H9 (cell line): ENCODE data around the gene SRRM2. TPM values are rescaled to one million over a fixed set of nuclear protein-coding genes. Genes with fewer than 3 reads are reported as not detected.

Source experiments
- DNase-seq: peaks from one replicate; pipeline ENCODE4 v3.0.0-alpha.2; 2017
- H2AFZ ChIP-seq: one replicate; pipeline ENCODE4 v1.6.1; 2013; ENCODE audit warnings: mild to moderate bottlenecking, low read length, control low read depth, moderate library complexity
- H2AK5ac ChIP-seq: 2 replicates; pipeline ENCODE4 v1.6.1; 2013; ENCODE audit warnings: low read length, control low read depth, mixed read lengths; ENCODE audit not compliant: insufficient read length
- H2BK120ac ChIP-seq: one replicate; pipeline ENCODE4 v1.6.1; 2013; ENCODE audit warnings: low read depth, mild to moderate bottlenecking, low read length, control low read depth, inconsistent platforms; ENCODE audit not compliant: poor library complexity, severe bottlenecking
- H2BK12ac ChIP-seq: 2 replicates; pipeline ENCODE4 v1.6.1; 2013; ENCODE audit warnings: low read length, control low read depth, mixed read lengths, low read depth; ENCODE audit not compliant: insufficient read length
- H2BK15ac ChIP-seq: 2 replicates; pipeline ENCODE4 v1.6.1; 2013; ENCODE audit warnings: low read depth, low read length, control low read depth
- H2BK20ac ChIP-seq: one replicate; pipeline ENCODE4 v1.6.1; 2013; ENCODE audit warnings: low read depth, mild to moderate bottlenecking, low read length, control low read depth, inconsistent platforms; ENCODE audit not compliant: poor library complexity, severe bottlenecking
- H2BK5ac ChIP-seq: 2 replicates; pipeline ENCODE4 v1.6.1; 2013; ENCODE audit warnings: low read length, control low read depth, mixed read lengths; ENCODE audit not compliant: insufficient read length
- H3K14ac ChIP-seq: 2 replicates; pipeline ENCODE4 v1.6.1; 2013; ENCODE audit warnings: low read length, control low read depth; ENCODE audit not compliant: insufficient read depth
- H3K18ac ChIP-seq: 2 replicates; pipeline ENCODE4 v1.6.1; 2013; ENCODE audit warnings: low read depth, mild to moderate bottlenecking, mixed read lengths, low read length, control low read depth; ENCODE audit not compliant: insufficient read length
- H3K23ac ChIP-seq: 2 replicates; pipeline ENCODE4 v1.6.1; 2013; ENCODE audit warnings: low read length, control low read depth, mixed read lengths, low read depth; ENCODE audit not compliant: insufficient read length
- H3K23me2 ChIP-seq: 2 replicates; pipeline ENCODE4 v1.6.1; 2013; ENCODE audit warnings: low read depth, mild to moderate bottlenecking, mixed read lengths, low read length, control low read depth; ENCODE audit not compliant: insufficient read length, poor library complexity, severe bottlenecking
- H3K27ac ChIP-seq: 2 replicates; pipeline ENCODE4 v1.5.1; 2013; ENCODE audit warnings: low read length, control low read depth, mixed read lengths, low read depth; ENCODE audit not compliant: insufficient read length
- H3K27me3 ChIP-seq: 2 replicates; pipeline ENCODE4 v1.6.1; 2013; ENCODE audit warnings: low read length, control low read depth, inconsistent platforms; ENCODE audit not compliant: insufficient read depth
- H3K4ac ChIP-seq: 2 replicates; pipeline ENCODE4 v1.6.1; 2013; ENCODE audit warnings: low read depth, mild to moderate bottlenecking, control low read depth, inconsistent platforms, low read length, moderate library complexity
- H3K4me1 ChIP-seq: 2 replicates; pipeline ENCODE4 v1.6.1; 2013; ENCODE audit warnings: low read length, control low read depth, inconsistent platforms; ENCODE audit not compliant: insufficient read depth
- H3K4me2 ChIP-seq: 2 replicates; pipeline ENCODE4 v1.6.1; 2013; ENCODE audit warnings: low read length, control low read depth, mixed read lengths; ENCODE audit not compliant: insufficient read length, insufficient read depth
- H3K56ac ChIP-seq: 2 replicates; pipeline ENCODE4 v1.6.1; 2013; ENCODE audit warnings: low read depth, mild to moderate bottlenecking, mixed read lengths, low read length, control low read depth; ENCODE audit not compliant: insufficient read length
- H3K79me1 ChIP-seq: 2 replicates; pipeline ENCODE4 v1.6.1; 2013; ENCODE audit warnings: low read depth, mild to moderate bottlenecking, moderate library complexity, low read length, control low read depth, inconsistent platforms; ENCODE audit not compliant: insufficient read depth, poor library complexity, severe bottlenecking
- H3K79me2 ChIP-seq: 2 replicates; pipeline ENCODE4 v1.6.1; 2013; ENCODE audit warnings: low read length, control low read depth, inconsistent platforms; ENCODE audit not compliant: insufficient read depth
- H3K9ac ChIP-seq: 2 replicates; pipeline ENCODE4 v1.6.1; 2013; ENCODE audit warnings: low read length, control low read depth, mixed read lengths; ENCODE audit not compliant: insufficient read length; ENCODE audit errors: extremely low read depth
- H3K9me3 ChIP-seq: one replicate; pipeline ENCODE4 v1.6.1; 2013; ENCODE audit warnings: low read depth, low read length, inconsistent platforms; ENCODE audit not compliant: control insufficient read depth
- H3T11ph ChIP-seq: one replicate; pipeline ENCODE4 v1.6.1; 2013; ENCODE audit warnings: mild to moderate bottlenecking, low read length, control low read depth, inconsistent platforms
- H4K20me1 ChIP-seq: one replicate; pipeline ENCODE4 v1.6.1; 2013; ENCODE audit not compliant: control insufficient read depth, insufficient read length, insufficient read depth
- H4K5ac ChIP-seq: 2 replicates; pipeline ENCODE4 v1.6.1; 2013; ENCODE audit warnings: low read depth, mild to moderate bottlenecking, mixed read lengths, low read length, control low read depth; ENCODE audit not compliant: insufficient read length
- H4K8ac ChIP-seq: replicated peaks from 2 replicates; pipeline ENCODE4 v1.6.1; 2013; ENCODE audit warnings: low read length, control low read depth, mixed read lengths, low read depth; ENCODE audit not compliant: insufficient read length
- H4K91ac ChIP-seq: 2 replicates; pipeline ENCODE4 v1.6.1; 2013; ENCODE audit warnings: low read depth, mild to moderate bottlenecking, moderate library complexity, mixed read lengths, low read length, control low read depth; ENCODE audit not compliant: insufficient read length
- H3K27ac Mint-ChIP-seq, 3 experiments: 2 replicates in 2 of 3; 3 replicates in 1 of 3; pipeline ENCODE4 v1.8.0; 2020 to 2021; ENCODE audit warnings: mixed read lengths in 3 of 3, mild to moderate bottlenecking in 1 of 3, moderate library complexity in 1 of 3
- H3K27me3 Mint-ChIP-seq: 2 replicates; pipeline ENCODE4 v1.8.0; 2021; ENCODE audit warnings: low read depth, mild to moderate bottlenecking, moderate library complexity, mixed read lengths
- H3K36me3 Mint-ChIP-seq, 3 experiments: 2 replicates in 2 of 3; 3 replicates in 1 of 3; pipeline ENCODE4 v1.8.0; 2020 to 2021; ENCODE audit warnings: low read depth in 3 of 3, mixed read lengths in 3 of 3; ENCODE audit not compliant: insufficient read depth in 1 of 3
- H3K4me1 Mint-ChIP-seq, 2 experiments: 2 replicates each; pipeline ENCODE4 v1.8.0; 2020; ENCODE audit warnings: mixed read lengths in 2 of 2
- H3K4me3 Mint-ChIP-seq, 2 experiments: 2 replicates in 1 of 2; 3 replicates in 1 of 2; pipeline ENCODE4 v1.8.0; 2020 to 2021; ENCODE audit warnings: mild to moderate bottlenecking in 2 of 2, mixed read lengths in 2 of 2, moderate library complexity in 1 of 2
- H3K9me3 Mint-ChIP-seq, 2 experiments: 2 replicates in 1 of 2; 3 replicates in 1 of 2; pipeline ENCODE4 v1.8.0; 2020; ENCODE audit warnings: mild to moderate bottlenecking in 2 of 2, mixed read lengths in 2 of 2, moderate library complexity in 1 of 2
- CTCF ChIP-seq: fragments of 200-600 bp; sonication (generic); conservative IDR thresholded peaks from 3 replicates; pipeline ENCODE4 v1.8.0; 2021; ENCODE audit warnings: antibody characterized with exemption, mild to moderate bottlenecking
- WGBS: extraction: QIAGEN DNeasy Blood & Tissue Kit; methylation state at CpG from one replicate; pipeline ENCODE4 v1.1.7; 2013; ENCODE audit warnings: missing lambda C conversion rate, low lambda C conversion rate, mixed read lengths; ENCODE audit not compliant: insufficient read length; ENCODE audit errors: extremely low coverage; 5-methylcytosine and 5-hydroxymethylcytosine counted together
- total RNA-seq: library from RNA; stranded (reverse); gene quantifications from 2 replicates; pipeline ENCODE4 v1.2.1, GENCODE V29; 2021

SRRM2 gene
- total RNA-seq, 1 experiment from 2014 or later, result 694 TPM

GRCh38 chr16:2784358-2785100 is 32.1 kb downstream of the SRRM2 start:
- Mint-ChIP-seq H3K27me3 (peaks cover 10% of the 10 kb centered on the region), H3K36me3 (no peaks in the 10 kb centered on the region), H3K9me3 (no peaks in the 10 kb centered on the region), H3K4me3 (no peak overlapping the region), H3K4me1 (peaks cover 8 to 22% of the 10 kb centered on the region in 2 experiments), H3K27ac (peak overlapping the region in 1 of 3 experiments; percentile 87; a peak in 1 of 7 replicates)
- Histone ChIP-seq H2BK20ac (no peak overlapping the region), H3K14ac (no peak overlapping the region; the same call in 1 of the 2 replicates), H3K18ac (no peak overlapping the region), H2BK12ac (no peak overlapping the region), H3T11ph (no peak overlapping the region), H3K56ac (no peak overlapping the region), H2BK5ac (no peak overlapping the region), H3K79me2 (no peaks in the 10 kb centered on the region; the same call in 1 of the 2 replicates), H2AK5ac (no peak overlapping the region), H2AFZ (no peak overlapping the region), H4K8ac (no peak overlapping the region), H2BK15ac (no peak overlapping the region), H3K27me3 (no peaks in the 10 kb centered on the region), H3K23me2 (no peaks in the 10 kb centered on the region), H4K91ac (no peak overlapping the region), H3K23ac (no peak overlapping the region), H3K27ac (no peak overlapping the region), H4K5ac (no peak overlapping the region), H3K4me1 (no peaks in the 10 kb centered on the region), H3K4me2 (no peak overlapping the region), H3K9ac (no peak overlapping the region), H3K9me3 (no peaks in the 10 kb centered on the region), H3K79me1 (no peaks in the 10 kb centered on the region), H3K4ac (no peak overlapping the region), H4K20me1 (no peaks in the 10 kb centered on the region), H2BK120ac (no peak overlapping the region)
- TF ChIP-seq CTCF, result no peak
- peak; percentile 30 for DNase-seq
- WGBS, result no CpG with 5 or more reads among the region's 15 CpGs
